Umbilical cord (tissue), 2 donors: ENCODE results near the gene NR5A2. TPM values are rescaled to one million over a fixed set of nuclear protein-coding genes. Genes with fewer than 3 reads are reported as not detected.

Experiments used
- DNase-seq: peaks from one replicate; pipeline ENCODE4 v3.0.0-alpha.2; 2015; ENCODE audit warnings: low spot score
- total RNA-seq: library from RNA; depleted of rRNA; stranded (reverse); fragments of >200 nt; gene quantifications from one replicate; pipeline ENCODE4 v1.2.3, GENCODE V29; 2014; ENCODE audit warnings: low replicate concordance; ENCODE audit not compliant: insufficient read depth

The NR5A2 gene
- total RNA-seq, 1 donor from 2014 or later, result 4.3 TPM

GRCh38 chr1:200124309-200124708, 96.8 kb downstream of the NR5A2 start:
- no peak for DNase-seq

- DNase-seq, result no peak
These were observed 100.6 kb downstream of the NR5A2 start for GRCh38 chr1:200128081-200128480.

- DNase-seq, result no peak
These were observed 101.7 kb downstream of the NR5A2 start for GRCh38 chr1:200128944-200129879.

GRCh38 chr1:200130552-200130951, 103.0 kb downstream of the NR5A2 start:
- no peak for DNase-seq

- no peak for DNase-seq
These were observed 104.1 kb downstream of the NR5A2 start for GRCh38 chr1:200131551-200132125.

GRCh38 chr1:200133123-200133522, 105.6 kb downstream of the NR5A2 start:
- no peak for DNase-seq

- DNase-seq, result no peak
These were observed 106.6 kb downstream of the NR5A2 start for GRCh38 chr1:200134116-200134515.

- no peak for DNase-seq
These were observed 108.9 kb downstream of the NR5A2 start for GRCh38 chr1:200136384-200136783.

GRCh38 chr1:200139661-200140250, 112.2 kb downstream of the NR5A2 start:
- DNase-seq, result no peak

GRCh38 chr1:200143347-200143746, 115.8 kb downstream of the NR5A2 start:
- DNase-seq, result no peak

GRCh38 chr1:200146100-200146499, 118.6 kb downstream of the NR5A2 start:
- no peak for DNase-seq

- DNase-seq, result no peak
These were observed 119.6 kb downstream of the NR5A2 start for GRCh38 chr1:200147094-200147493.

GRCh38 chr1:200147742-200148141, 120.2 kb downstream of the NR5A2 start:
- no peak for DNase-seq

- no peak for DNase-seq
These were observed 122.5 kb downstream of the NR5A2 start for GRCh38 chr1:200150006-200150405.

GRCh38 chr1:200150721-200151120, 123.2 kb downstream of the NR5A2 start:
- DNase-seq, result peak; percentile 78

GRCh38 chr1:200152336-200152735, 124.8 kb downstream of the NR5A2 start:
- DNase-seq, result no peak

- no peak for DNase-seq
These were observed 126.0 kb downstream of the NR5A2 start for GRCh38 chr1:200153277-200154055.

- no peak for DNase-seq
These were observed 126.7 kb downstream of the NR5A2 start for GRCh38 chr1:200154069-200154767.

GRCh38 chr1:200157715-200158114, 130.2 kb downstream of the NR5A2 start:
- no peak for DNase-seq

- peak; percentile 56 for DNase-seq
These were observed 134.3 kb downstream of the NR5A2 start for GRCh38 chr1:200161801-200162200.

- no peak for DNase-seq
These were observed 134.7 kb downstream of the NR5A2 start for GRCh38 chr1:200162258-200162657.
